ENCODE results near the gene DMAC2L. TPM values are rescaled to one million over a fixed set of nuclear protein-coding genes. Genes with fewer than 3 reads are reported as not detected.
A peak's percentile ranks its signal among the peaks of the same experiment; 100 is the strongest.

The DMAC2L gene
- total RNA-seq: 8.5 and 17.7 TPM in 2 replicates
- polyA plus RNA-seq: 27.5 and 33.3 TPM in 2 replicates

DNA sequence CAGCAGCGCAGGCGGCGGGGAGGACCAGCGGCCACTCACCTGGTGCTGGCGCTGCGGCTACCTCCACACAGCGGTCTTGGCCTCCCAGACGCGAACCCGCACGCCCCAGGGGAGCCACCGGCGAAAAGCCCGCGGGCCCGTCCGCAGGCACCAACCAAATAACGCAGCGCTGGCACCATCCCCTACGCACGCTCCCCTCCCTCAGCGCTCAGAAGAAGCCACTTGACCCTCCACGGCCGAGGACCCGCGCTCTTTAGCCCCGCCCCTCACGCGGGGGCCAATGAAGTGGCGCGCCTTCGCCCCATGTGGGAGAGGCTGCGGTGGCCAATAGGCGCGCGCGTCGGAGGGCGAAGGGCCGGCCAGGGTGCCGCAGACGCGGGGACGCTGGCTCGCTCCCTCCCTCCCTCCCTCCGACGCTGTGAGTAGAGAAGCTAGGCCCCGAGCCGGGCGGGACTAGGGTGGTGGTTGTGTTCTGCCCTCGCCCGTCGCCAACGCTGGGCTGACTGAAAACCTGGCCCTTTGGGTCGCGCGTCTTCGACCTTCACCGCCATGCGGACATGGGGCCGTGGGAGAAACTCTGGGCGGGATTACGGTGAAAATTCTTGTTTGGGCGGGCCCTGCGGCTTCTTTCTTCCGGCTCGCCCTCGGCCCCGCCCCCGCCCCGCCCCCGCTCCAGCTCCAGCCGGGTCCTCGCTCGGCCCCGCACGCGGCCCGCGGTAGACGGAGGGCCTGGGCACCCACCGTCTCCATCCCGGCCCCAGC lies at the start of gene DMAC2L, which contains the start of gene L2HGDH:
TSS of gene DMAC2L (plus strand) at position 353 of the 762 bp plus-strand sequence. CDS start 9,164 bp downstream, outside the sequence.
TSS of gene L2HGDH (minus strand) at position 258 of the 762 bp plus-strand sequence. CDS start at position 179, 79 bp downstream.
- TF ChIP-seq CTCF (IDR thresholded peaks at IDR 0.05; ENCODE audit: low read depth, low read length): no peak
- Histone ChIP-seq H3K36me3 (no peaks in the 10 kb centered on the region), H3K27ac (peak within 1 kb of the TSS; percentile 95), H3K9me3 (ENCODE audit: low read depth) (no peaks in the 10 kb centered on the region), H3K4me3 (peak within 1 kb of the TSS; percentile 43), H3K27me3 (no peaks in the 10 kb centered on the region), H3K4me1 (ENCODE audit: low read depth) (peaks cover 6% of the 10 kb centered on the region)
- peak; percentile 95 to 98 for DNase-seq (ENCODE audit: low read depth in 1 of 2, low spot score in 1 of 2)

DNA sequence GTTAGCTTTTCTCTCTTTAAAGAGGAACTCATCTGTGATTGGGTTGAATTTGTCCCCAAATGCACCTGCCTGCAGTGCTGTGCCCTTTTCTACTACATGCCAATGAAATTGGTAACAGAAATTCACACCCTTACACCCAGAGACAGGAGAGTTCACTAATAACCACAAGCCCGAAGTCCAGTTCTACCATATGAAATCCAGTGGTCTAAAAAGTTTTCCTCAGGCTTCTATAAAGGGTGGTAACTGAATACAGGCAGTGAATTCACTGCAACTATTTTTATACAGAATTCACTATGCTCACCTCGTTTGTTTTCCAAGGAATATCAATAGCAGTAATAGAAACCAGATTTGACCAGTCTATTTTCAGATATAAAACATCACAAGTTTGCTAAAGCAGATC lies 49.3 kb upstream of the DMAC2L start:
- Histone ChIP-seq H3K4me3 (no peak overlapping the region), H3K27ac (peak overlapping the region; percentile 86), H3K4me1 (ENCODE audit: low read depth) (peaks cover 14% of the 10 kb centered on the region), H3K27me3 (no peaks in the 10 kb centered on the region), H3K36me3 (no peaks in the 10 kb centered on the region), H3K9me3 (ENCODE audit: low read depth) (no peaks in the 10 kb centered on the region)
- no peak for TF ChIP-seq CTCF (IDR thresholded peaks at IDR 0.05; ENCODE audit: low read depth, low read length)
- no peak for DNase-seq (ENCODE audit: low read depth in 1 of 2, low spot score in 1 of 2)

GRCh38 chr14:50263321-50263720 lies 48.8 kb upstream of the DMAC2L start:
- no peak overlapping the region for H3K4me3 ChIP-seq
- no peak for TF ChIP-seq CTCF (IDR thresholded peaks at IDR 0.05; ENCODE audit: low read depth, low read length)
- no peaks in the 10 kb centered on the region for H3K27me3 ChIP-seq
- no peaks in the 10 kb centered on the region for H3K9me3 ChIP-seq (ENCODE audit: low read depth)
- H3K27ac ChIP-seq: peak overlapping the region; percentile 86
- no peaks in the 10 kb centered on the region for H3K36me3 ChIP-seq
- no peak for DNase-seq (ENCODE audit: low read depth in 1 of 2, low spot score in 1 of 2)
- peaks cover 14% of the 10 kb centered on the region for H3K4me1 ChIP-seq (ENCODE audit: low read depth)

- H3K27ac ChIP-seq: no peak overlapping the region
- H3K36me3 ChIP-seq: no peaks in the 10 kb centered on the region
- H3K4me1 ChIP-seq (ENCODE audit: low read depth): peaks cover 14% of the 10 kb centered on the region
- H3K9me3 ChIP-seq (ENCODE audit: low read depth): no peaks in the 10 kb centered on the region
- DNase-seq (ENCODE audit: low read depth in 1 of 2, low spot score in 1 of 2): no peak
- H3K27me3 ChIP-seq: no peaks in the 10 kb centered on the region
- no peak overlapping the region for H3K4me3 ChIP-seq
- no peak for TF ChIP-seq CTCF (IDR thresholded peaks at IDR 0.05; ENCODE audit: low read depth, low read length)
Measured at GRCh38 chr14:50265029-50265428, 47.1 kb upstream of the DMAC2L start.

DNA sequence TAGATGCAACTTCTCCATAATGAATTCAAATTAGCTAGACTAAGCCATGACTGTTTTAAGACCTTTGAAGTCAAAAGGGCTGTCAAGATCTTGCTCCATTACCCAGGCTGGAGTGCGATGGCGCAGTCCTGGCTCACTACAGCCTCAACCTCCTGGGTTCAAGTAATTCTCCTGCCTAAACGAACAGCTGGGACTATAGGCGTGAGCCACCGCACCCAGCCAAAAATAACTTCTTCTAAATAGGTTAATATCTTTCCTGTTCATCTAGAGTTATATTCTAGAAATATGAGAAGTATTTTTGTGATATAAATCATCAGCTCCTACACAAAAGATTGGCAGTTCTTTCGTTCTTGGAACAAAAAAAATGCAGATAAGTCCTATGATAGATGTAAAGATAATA lies 41.2 kb upstream of the DMAC2L start:
- H3K4me3 ChIP-seq: no peak overlapping the region
- no peak for DNase-seq (ENCODE audit: low read depth in 1 of 2, low spot score in 1 of 2)
- no peak for TF ChIP-seq CTCF (IDR thresholded peaks at IDR 0.05; ENCODE audit: low read depth, low read length)
- no peaks in the 10 kb centered on the region for H3K27me3 ChIP-seq
- H3K4me1 ChIP-seq (ENCODE audit: low read depth): no peaks in the 10 kb centered on the region
- no peaks in the 10 kb centered on the region for H3K9me3 ChIP-seq (ENCODE audit: low read depth)
- no peaks in the 10 kb centered on the region for H3K36me3 ChIP-seq
- no peak overlapping the region for H3K27ac ChIP-seq
